ENCODE results near the gene BHLHE41.
A peak's percentile ranks its signal among the peaks of the same experiment; 100 is the strongest.

BHLHE41 gene

GRCh38 chr12:26124446-26125399 is at the start of gene BHLHE41:
Gene BHLHE41 (minus strand): TSS chr12:26125037. CDS start chr12:26124779, 258 bp downstream.
- H3K9me3 Mint-ChIP-seq, result no peaks in the 10 kb centered on the region

DNA sequence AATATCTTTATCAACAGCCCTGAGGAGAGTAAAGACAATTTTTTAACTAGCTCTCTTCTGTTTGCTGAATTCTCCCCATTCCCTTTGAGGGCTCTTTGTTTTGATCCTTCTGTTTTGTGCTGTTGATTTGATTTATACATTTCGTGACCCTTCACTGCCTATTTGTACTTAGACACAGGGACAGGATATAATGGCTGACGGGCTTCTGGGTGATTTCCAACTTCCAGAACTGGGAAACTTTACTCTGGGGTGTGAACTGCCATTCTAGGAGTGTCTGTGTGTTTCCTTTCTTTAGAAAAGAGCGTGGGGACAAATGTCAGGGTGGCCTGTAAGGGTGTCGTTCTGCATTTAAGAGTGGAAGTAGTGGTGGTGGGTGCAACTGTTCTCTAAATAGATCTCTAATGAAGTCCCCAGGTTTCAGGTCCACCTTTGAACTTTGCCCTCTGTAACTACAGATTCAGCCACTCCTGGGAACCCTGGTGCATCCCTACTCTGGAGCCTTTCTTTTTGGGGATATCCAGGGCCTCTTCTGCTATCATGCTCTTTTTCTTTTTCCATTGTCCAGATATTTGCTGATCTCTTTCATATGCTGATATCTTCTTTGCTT is 48.2 kb upstream of the BHLHE41 start:
- H3K9me3 Mint-ChIP-seq, result no peaks in the 10 kb centered on the region
- CTCF ChIA-PET, result no interaction called here
- no peak overlapping the region for H3K4me3 Mint-ChIP-seq
- H3K27me3 Mint-ChIP-seq, result peaks cover 11% of the 10 kb centered on the region
- no peaks in the 10 kb centered on the region for H3K36me3 Mint-ChIP-seq
- no peak overlapping the region for H3K27ac Mint-ChIP-seq
- no peaks in the 10 kb centered on the region for H3K4me1 Mint-ChIP-seq
- DNase-seq, result no peak

More at GRCh38 chr12:26124446-26125399, at the start of gene BHLHE41:
- Mint-ChIP-seq H3K4me1 (peaks cover 47% of the 10 kb centered on the region), H3K27ac (peak within 1 kb of the TSS; percentile 47), H3K27me3 (peaks cover 94% of the 10 kb centered on the region), H3K4me3 (peak within 1 kb of the TSS; percentile 73), H3K36me3 (peaks cover 1% of the 10 kb centered on the region)
- CTCF ChIA-PET, result interaction anchor here (0.8 kb wide), 1 partner anchor 10 kb away, joined by 3 read pairs; no protein-coding TSS in a partner anchor
- DNase-seq, result no peak

GRCh38 chr12:26172539-26172938 is 47.7 kb upstream of the BHLHE41 start:
- Mint-ChIP-seq H3K4me1 (no peaks in the 10 kb centered on the region), H3K9me3 (no peaks in the 10 kb centered on the region), H3K4me3 (no peak overlapping the region), H3K27me3 (peaks cover 11% of the 10 kb centered on the region), H3K36me3 (no peaks in the 10 kb centered on the region), H3K27ac (no peak overlapping the region)
- DNase-seq, result no peak
- CTCF ChIA-PET, result no interaction called here

DNA sequence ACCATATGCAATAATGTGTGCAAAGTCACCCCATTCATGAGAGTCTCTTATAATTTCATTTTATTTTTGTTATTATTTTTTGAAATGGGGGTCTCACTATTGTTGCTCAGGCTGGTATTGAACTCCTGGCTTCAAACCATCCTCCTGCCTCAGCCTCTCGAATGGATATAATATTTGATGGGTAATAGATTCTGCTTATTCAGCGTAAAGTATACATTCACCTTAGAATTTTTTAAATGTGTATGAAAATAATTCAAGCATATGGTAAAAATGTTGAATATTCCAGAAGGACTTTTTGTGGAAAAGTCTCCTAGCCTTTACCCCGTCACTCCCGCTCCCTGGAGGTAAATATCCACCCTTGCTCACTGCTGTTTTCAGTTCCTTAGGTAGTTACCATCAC is 47.2 kb upstream of the BHLHE41 start:
- H3K27ac Mint-ChIP-seq, result no peak overlapping the region
- no peak overlapping the region for H3K4me3 Mint-ChIP-seq
- no peaks in the 10 kb centered on the region for H3K4me1 Mint-ChIP-seq
- DNase-seq, result no peak
- H3K27me3 Mint-ChIP-seq, result peaks cover 11% of the 10 kb centered on the region
- CTCF ChIA-PET, result no interaction called here
- no peaks in the 10 kb centered on the region for H3K9me3 Mint-ChIP-seq
- no peaks in the 10 kb centered on the region for H3K36me3 Mint-ChIP-seq

GRCh38 chr12:26164118-26164517 is 39.3 kb upstream of the BHLHE41 start:
- Mint-ChIP-seq H3K27ac (no peak overlapping the region), H3K4me1 (no peaks in the 10 kb centered on the region), H3K9me3 (no peaks in the 10 kb centered on the region), H3K36me3 (no peaks in the 10 kb centered on the region), H3K27me3 (peaks cover 8% of the 10 kb centered on the region), H3K4me3 (no peak overlapping the region)
- no peak for DNase-seq
- CTCF ChIA-PET, result no interaction called here

DNA sequence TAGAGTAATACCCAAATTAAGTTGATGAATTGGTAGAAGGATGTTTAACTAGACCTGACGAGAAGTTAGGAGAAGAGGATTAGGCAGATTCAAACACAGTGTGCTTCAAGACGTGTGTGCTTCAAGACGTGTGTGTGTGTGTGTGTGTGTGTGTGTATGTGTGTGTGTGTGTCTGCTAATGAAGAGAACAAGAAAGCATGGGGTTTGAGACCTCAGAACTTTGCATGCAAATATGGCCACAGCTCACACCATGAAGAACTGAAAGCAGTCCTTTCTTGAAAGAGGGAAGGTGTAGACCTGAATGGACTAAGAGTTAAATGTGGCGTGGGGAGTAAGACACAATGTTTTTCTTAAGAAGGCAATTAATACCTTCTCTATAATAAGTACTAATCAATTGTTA is 38.1 kb upstream of the BHLHE41 start:
- no peaks in the 10 kb centered on the region for H3K4me1 Mint-ChIP-seq

GRCh38 chr12:26162174-26162573 is 37.3 kb upstream of the BHLHE41 start:
- no peak overlapping the region for H3K27ac Mint-ChIP-seq
- H3K4me3 Mint-ChIP-seq, result no peak overlapping the region
- no peaks in the 10 kb centered on the region for H3K4me1 Mint-ChIP-seq
- H3K36me3 Mint-ChIP-seq, result no peaks in the 10 kb centered on the region
- no peak for DNase-seq
- H3K27me3 Mint-ChIP-seq, result peaks cover 20% of the 10 kb centered on the region
- CTCF ChIA-PET, result no interaction called here
- H3K9me3 Mint-ChIP-seq, result no peaks in the 10 kb centered on the region

More for the DNA sequence above, 38.1 kb upstream of the BHLHE41 start:
- no peak overlapping the region for H3K4me3 Mint-ChIP-seq
- CTCF ChIA-PET, result interaction anchor here (0.6 kb wide), 1 partner anchor 104 kb away, joined by 3 read pairs; no protein-coding TSS in a partner anchor
- H3K27me3 Mint-ChIP-seq, result peaks cover 20% of the 10 kb centered on the region
- no peaks in the 10 kb centered on the region for H3K36me3 Mint-ChIP-seq
- no peaks in the 10 kb centered on the region for H3K9me3 Mint-ChIP-seq
- no peak overlapping the region for H3K27ac Mint-ChIP-seq
- no peak for DNase-seq

GRCh38 chr12:26158078-26158764 is 33.4 kb upstream of the BHLHE41 start:
- H3K36me3 Mint-ChIP-seq, result no peaks in the 10 kb centered on the region
- no peaks in the 10 kb centered on the region for H3K9me3 Mint-ChIP-seq
- CTCF ChIA-PET, result interaction anchor here (0.7 kb wide), 1 partner anchor 720 kb away, joined by 3 read pairs; no protein-coding TSS in a partner anchor
- no peak overlapping the region for H3K4me3 Mint-ChIP-seq
- H3K27me3 Mint-ChIP-seq, result peaks cover 24% of the 10 kb centered on the region
- H3K4me1 Mint-ChIP-seq, result no peaks in the 10 kb centered on the region
- DNase-seq, result no peak
- H3K27ac Mint-ChIP-seq, result no peak overlapping the region

GRCh38 chr12:26157001-26157400 is 32.2 kb upstream of the BHLHE41 start:
- no peak for DNase-seq
- H3K4me1 Mint-ChIP-seq, result no peaks in the 10 kb centered on the region
- CTCF ChIA-PET, result no interaction called here
- no peak overlapping the region for H3K4me3 Mint-ChIP-seq
- H3K27ac Mint-ChIP-seq, result no peak overlapping the region
- H3K36me3 Mint-ChIP-seq, result no peaks in the 10 kb centered on the region
- H3K9me3 Mint-ChIP-seq, result no peaks in the 10 kb centered on the region
- H3K27me3 Mint-ChIP-seq, result peaks cover 21% of the 10 kb centered on the region

DNA sequence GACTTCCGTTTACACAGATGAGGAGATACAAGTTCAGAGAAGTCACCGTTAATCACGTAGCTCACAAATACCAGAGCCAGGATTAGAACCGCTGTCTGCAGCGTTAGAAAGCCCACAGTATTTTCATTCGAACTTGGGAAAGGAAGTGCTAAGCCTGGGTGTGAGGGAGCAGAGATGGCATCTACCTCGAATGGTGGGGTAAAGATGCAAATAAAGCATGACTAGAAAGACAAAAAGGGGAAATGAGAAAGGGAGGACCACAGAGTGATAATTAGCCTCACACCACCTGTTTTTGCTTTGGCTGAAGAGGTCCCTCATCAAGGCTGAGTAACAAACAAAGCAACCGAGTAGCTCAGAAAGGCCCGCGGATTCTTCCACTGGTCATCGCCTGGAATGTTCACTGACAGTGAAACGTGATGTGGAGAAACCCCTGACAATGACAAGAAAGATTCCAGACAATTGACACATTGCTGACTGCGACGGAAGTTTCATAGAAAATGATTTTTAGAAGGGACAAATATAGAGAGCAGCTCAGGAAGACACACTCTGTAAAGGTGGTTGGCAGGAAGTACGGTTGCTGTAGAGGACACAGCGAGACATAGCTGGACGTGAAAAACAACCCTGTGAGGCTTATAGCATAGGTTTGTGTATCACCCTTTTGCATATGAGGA is 31.5 kb upstream of the BHLHE41 start:
- DNase-seq, result no peak
- Mint-ChIP-seq H3K27ac (no peak overlapping the region), H3K9me3 (no peaks in the 10 kb centered on the region), H3K27me3 (peaks cover 21% of the 10 kb centered on the region), H3K36me3 (no peaks in the 10 kb centered on the region), H3K4me3 (no peak overlapping the region), H3K4me1 (no peaks in the 10 kb centered on the region)
- CTCF ChIA-PET, result no interaction called here

GRCh38 chr12:26153421-26154154 is 28.8 kb upstream of the BHLHE41 start:
- CTCF ChIA-PET, result no interaction called here
- Mint-ChIP-seq H3K4me3 (no peak overlapping the region), H3K4me1 (no peaks in the 10 kb centered on the region), H3K9me3 (no peaks in the 10 kb centered on the region), H3K36me3 (no peaks in the 10 kb centered on the region), H3K27ac (no peak overlapping the region), H3K27me3 (peaks cover 20% of the 10 kb centered on the region)
- DNase-seq, result no peak

DNA sequence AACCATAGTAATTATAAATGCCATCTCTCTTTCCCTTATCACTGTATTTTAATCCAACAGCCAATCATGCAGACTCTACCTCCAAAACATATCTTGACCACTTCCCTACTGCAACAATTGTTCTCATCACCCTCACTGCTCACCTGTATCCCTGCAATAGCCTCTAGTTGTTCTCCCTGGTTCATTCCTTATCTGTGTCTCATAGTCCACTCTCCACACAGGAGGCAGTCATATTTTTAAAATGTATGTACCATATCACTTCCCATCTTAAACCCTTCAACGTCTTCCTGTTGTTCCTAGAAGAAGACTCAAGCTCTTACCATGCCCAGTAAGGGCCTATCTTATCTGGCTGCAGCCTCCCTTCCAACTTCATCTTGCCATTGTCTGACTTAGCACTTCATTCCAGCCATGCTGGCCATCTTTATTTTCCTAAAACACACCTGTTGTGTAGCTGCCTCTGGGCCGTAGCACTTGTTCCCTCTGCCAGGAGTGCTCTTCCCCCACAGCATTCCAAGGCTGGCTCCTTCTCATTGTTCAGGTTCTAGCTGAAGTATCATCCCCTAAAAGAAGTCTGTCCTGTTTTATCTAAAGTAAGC is 27.8 kb upstream of the BHLHE41 start:
- Mint-ChIP-seq H3K36me3 (no peaks in the 10 kb centered on the region), H3K27me3 (peaks cover 14% of the 10 kb centered on the region), H3K9me3 (no peaks in the 10 kb centered on the region), H3K4me1 (no peaks in the 10 kb centered on the region), H3K4me3 (no peak overlapping the region), H3K27ac (no peak overlapping the region)
- DNase-seq, result no peak
- CTCF ChIA-PET, result no interaction called here

DNA sequence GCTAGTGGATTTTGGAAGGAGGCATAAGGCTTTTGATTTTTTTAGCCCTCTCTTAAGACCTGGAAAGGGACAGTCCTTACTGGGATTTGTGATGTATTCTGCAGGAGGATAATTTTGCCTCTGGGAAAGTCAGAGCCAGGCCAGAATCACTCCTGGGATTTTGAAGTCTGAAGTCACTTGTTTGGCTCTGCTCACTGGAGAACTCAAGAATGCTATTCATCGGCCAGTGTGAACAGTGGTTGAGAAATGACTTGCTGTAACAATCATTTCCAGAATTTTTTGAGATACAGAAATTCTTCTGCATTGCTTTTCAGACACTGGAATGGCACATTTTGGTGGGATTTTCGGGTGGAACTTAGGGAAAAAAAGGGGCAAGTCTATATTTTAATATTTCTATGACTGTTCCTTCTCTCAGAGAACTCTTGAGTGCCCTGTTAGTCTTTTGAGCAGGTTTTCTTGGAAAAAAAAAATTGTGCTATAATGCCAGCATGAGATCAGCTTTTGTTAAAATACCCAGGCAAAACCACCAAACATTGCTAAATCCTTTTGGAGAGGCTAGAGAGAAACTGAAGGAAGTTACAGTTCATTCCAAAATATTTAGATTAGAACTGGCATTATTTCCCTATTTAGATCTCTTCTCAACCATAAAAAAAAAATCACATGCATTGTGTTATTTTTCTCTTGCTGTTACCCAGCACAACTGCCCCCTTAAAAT is 26.1 kb upstream of the BHLHE41 start:
- no peak overlapping the region for H3K27ac Mint-ChIP-seq
- H3K4me3 Mint-ChIP-seq, result no peak overlapping the region
- H3K36me3 Mint-ChIP-seq, result no peaks in the 10 kb centered on the region
- no peaks in the 10 kb centered on the region for H3K9me3 Mint-ChIP-seq
- H3K4me1 Mint-ChIP-seq, result no peaks in the 10 kb centered on the region
- CTCF ChIA-PET, result interaction anchor here (0.8 kb wide), 1 partner anchor 32 kb away, joined by 3 read pairs; no protein-coding TSS in a partner anchor
- no peak for DNase-seq
- peaks cover 14% of the 10 kb centered on the region for H3K27me3 Mint-ChIP-seq
